MM.1S (cell line): ENCODE results near the gene CLPTM1L.

Experiments used
- CTCF ChIP-seq: fragments of 300-600 bp; sonication (generic); IDR thresholded peaks from 2 replicates; pipeline ENCODE4 v1.5.1; 2016; ENCODE audit warnings: antibody characterized with exemption, low read length, mixed read lengths
- EZH2 ChIP-seq: fragments of 300-600 bp; sonication (generic); optimal IDR thresholded peaks from 2 replicates; pipeline ENCODE3; 2017; ENCODE audit warnings: low read depth, mild to moderate bottlenecking, antibody characterized with exemption, low read length, mixed read lengths
- EZH2phosphoT487 ChIP-seq: fragments of 300-600 bp; sonication (generic); IDR thresholded peaks from 2 replicates; pipeline ENCODE4 v1.6.1; 2018; ENCODE audit warnings: antibody characterized with exemption, low read length

- TF ChIP-seq EZH2 (no peak), CTCF (no peak), EZH2phosphoT487 (no peak)
Measured at GRCh38 chr5:1329111-1329579, 15.8 kb downstream of the CLPTM1L start.
